ENCODE measurements around the gene IVL.

IVL gene

DNA sequence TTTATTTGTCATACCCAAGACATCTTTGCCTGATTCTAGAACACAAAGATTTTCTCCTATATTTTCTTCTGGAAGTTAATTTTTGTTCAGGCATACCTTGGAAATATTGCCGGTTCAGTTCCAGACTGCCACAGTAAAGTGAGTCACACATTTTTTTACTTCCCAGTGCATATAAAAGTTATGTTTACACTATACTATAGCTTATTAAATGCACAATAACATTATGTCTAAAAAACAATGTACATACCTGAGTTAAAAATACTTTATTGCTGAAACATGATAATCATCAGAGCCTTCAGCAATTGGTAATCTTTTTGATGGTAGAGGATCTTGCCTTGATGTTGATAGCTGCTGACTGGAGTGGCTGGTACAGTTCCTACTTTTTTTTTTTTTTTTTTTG is 20.2 kb upstream of the IVL start:
- no peak for DNase-seq

DNA sequence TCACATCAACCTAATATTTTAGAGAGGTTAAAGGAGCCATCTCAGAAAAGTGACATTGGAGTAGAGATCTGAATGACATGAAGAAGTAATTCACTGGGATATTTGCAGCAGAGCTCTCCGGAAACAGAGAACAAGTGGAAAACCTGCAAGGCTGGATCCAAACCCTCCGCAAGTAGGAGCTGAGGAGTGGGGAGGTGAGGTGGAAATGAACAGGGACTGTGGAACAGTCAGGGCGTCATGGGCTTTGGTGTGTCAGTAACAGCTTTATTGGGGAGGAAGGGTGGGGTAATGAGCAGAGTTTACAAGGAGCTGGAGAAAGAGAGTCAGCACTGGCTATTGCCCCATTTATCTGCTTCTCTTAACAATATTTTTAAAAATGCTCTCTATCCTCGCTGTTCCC is 9.3 kb upstream of the IVL start:
- no peak for DNase-seq

DNA sequence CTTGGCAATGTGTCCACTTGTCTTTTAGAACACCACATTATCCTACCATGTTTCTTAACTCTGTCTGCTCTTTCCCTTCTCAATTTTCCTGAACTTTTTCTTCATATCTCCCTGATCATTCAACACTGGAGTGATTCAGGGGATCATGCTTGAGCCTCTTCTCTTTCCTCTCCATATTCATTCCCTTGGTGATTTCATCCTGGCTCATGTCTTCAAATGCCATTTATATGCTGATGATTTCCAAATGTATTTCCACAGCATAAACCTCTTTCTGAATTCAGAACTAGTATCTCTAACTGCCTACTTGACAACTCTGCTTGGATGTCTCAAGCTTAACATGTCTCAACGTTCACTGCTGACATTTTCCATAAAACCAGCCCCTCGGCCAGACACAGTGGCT is 8.5 kb upstream of the IVL start:
- DNase-seq: no peak

DNA sequence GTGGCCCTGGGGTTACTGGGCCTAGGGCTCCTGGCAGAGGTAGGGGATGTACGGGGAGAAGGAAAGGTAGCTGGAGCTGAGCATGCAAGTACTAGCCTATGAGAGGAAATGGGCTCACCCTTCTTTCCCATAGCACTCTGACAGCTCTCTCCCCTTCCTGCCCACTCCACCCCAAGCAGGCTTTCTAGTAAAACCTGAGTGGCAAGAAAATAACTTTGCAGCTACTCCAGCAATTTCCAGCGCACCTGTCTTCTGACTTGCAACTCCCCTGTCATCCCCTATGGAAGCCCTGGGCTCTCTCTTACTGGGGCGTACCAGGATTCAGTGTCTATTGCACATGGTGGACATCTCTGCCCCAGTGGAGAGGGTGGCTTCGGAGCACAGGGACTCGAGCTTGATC is 6.7 kb upstream of the IVL start:
- DNase-seq: no peak

GRCh38 chr1:152902636-152903035 is 5.7 kb upstream of the IVL start:
- DNase-seq: no peak

- DNase-seq: no peak
Observed at GRCh38 chr1:152904688-152905440, 3.5 kb upstream of the IVL start.

- no peak for DNase-seq
Observed at GRCh38 chr1:152906023-152906565, 2.3 kb upstream of the IVL start.

- DNase-seq: no peak
Observed at GRCh38 chr1:152909206-152909605, 860 bp downstream of the IVL start.

- no peak for DNase-seq
Observed at GRCh38 chr1:152912471-152912870, 4.1 kb downstream of the IVL start.

GRCh38 chr1:152912900-152913299 is 4.6 kb downstream of the IVL start:
- DNase-seq: no peak

GRCh38 chr1:152917794-152918193 is 9.4 kb downstream of the IVL start:
- DNase-seq: no peak

GRCh38 chr1:152919071-152919470 is 10.7 kb downstream of the IVL start:
- no peak for DNase-seq

DNA sequence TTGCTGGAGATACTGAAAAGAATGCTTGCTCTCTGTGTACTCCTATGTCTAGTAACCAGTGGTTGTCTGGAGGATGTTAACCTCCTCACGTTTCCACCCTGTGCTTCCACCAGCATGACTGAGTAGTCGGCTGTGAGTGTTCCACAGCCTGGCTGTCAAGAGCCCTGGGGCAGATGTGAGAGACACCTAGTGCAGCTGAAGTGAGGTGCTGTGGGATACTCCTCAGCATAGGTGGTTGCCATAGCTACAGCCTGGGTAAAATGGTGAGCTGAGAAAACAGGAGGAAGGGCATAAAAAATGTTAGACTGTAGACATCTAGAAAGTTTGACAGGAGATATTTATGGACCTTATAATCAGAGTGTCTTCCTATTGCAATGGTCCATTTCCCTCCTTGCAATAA is 15.8 kb downstream of the IVL start:
- DNase-seq: no peak

- DNase-seq: no peak
Observed at GRCh38 chr1:152926091-152926490, 17.7 kb downstream of the IVL start.

GRCh38 chr1:152928671-152929070 is 20.3 kb downstream of the IVL start:
- DNase-seq: no peak

GRCh38 chr1:152932170-152932811 is 23.9 kb downstream of the IVL start:
- no peak for DNase-seq

DNA sequence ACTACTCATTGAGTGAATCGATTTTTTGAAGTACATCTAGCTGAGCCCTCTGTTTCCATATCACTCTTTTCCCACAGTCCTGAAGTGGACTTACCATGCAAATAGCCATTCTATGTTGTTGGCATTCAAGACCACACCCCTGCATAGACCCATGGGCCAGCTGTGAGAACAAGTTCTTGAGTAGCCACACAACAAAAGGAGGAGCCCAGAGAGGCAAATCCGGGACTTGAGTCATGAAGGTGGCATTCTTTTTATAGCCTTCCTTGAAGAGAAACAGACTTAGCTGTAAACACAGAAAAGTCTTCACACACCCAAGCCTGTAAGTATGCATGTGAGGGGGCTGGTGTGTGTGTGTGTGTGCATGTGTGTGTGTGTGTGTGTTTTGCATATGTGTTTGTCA is 24.9 kb downstream of the IVL start:
- no peak for DNase-seq

DNA sequence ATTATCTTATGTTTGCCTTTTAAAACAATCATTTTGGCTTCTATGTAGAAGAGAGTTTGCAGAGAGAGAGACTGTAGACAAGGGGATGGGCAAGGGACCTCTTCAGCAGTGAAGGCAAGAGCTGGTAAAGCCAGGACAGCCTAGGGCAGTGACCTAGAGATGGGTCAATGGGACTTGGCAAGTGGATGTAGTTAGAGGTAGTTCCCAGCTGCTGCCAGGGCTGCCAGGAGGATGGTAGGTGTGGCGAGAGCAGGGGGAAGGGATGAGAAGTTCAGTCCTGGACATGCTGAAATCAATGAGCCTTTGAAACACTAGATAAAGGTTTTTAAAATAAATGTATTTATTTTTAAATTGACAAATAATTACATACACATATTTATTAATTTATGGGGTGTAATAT is 32.3 kb downstream of the IVL start:
- DNase-seq: no peak

DNA sequence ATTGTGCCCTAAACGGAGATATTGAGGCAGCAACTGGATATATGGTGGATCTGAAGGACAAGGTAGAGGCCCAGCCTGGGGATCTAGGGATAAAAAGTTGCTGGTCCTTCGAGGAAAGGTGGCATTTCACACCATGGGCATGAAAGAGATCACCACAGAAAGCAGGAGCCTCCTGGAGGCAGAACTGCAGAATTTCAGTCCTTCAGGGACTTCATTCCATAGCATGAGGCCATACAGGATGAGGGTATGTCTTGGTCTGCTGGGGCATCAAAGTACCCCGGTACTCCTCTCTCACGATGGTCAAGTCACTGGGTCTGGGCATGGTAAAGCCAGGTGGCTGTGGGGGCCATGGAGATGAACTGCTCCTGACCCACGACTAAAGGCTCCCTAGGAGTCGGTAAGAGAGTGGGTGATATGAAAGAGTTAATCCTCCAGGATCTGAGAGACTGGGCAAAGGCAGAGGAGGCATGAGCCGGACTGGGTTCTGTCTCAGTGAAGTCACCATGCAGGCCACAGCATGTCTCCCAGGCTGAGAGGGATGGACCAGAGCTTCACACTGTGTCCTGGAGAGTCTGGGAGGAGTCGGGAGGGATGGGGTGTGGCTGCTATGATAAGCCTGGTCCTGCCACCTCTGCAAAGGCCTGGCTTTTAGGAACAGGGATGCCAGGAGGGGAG is 32.8 kb downstream of the IVL start:
- DNase-seq: no peak

- no peak for DNase-seq
Observed at GRCh38 chr1:152942161-152942560, 33.8 kb downstream of the IVL start.

DNA sequence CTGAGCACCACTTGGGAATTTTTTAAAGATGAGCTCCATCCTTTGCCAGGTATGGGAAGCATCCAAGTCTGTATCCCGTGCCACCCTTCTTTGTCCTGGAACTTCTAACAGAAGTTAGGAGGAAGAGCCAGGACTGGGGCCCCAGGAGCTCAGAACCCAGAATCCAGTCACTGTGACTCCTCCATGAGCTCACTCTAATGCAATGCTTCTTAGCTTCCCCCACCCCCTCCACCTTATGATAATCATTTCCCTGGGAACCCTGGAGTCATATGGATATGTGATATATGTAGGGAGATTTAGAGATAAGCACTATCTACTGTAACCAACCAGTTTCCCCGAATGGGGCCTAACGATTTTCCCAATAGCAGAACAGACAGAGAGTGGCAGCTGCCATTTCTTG is 37.9 kb downstream of the IVL start:
- DNase-seq: no peak

DNA sequence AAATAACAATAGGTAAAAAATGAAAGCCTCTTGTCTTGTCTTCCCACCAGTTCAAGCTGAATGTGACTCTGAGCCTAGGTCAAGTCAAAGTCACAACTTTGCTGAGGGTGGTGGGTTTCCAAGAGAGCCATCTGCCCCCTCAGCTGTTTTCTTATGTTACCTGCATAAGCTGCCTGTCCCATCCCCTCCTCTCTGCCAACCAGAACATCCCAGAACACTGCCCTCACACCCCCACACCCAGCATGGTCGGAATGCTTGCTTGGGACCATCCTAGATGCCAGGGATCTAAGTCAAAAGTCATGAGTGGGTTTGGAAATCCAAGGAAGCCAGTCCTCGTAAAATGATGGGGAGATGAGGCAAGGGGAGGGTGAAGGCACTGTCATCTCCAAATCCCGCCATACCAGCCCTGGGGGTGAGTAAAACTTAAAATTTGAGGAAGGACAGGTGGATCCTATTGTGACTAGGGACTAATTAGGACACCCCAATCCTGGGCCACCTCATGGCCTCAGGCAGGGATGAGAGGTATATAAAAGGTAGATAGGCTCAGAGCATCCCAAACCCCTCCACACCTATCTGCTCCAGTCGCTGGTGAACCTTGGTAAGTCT is 38.4 kb downstream of the IVL start, which contains the start of gene SPRR5:
TSS of gene SPRR5 (plus strand) at position 556 of the 606 bp plus-strand sequence. CDS start 1,349 bp downstream, outside the sequence.
- no peak for DNase-seq

DNA sequence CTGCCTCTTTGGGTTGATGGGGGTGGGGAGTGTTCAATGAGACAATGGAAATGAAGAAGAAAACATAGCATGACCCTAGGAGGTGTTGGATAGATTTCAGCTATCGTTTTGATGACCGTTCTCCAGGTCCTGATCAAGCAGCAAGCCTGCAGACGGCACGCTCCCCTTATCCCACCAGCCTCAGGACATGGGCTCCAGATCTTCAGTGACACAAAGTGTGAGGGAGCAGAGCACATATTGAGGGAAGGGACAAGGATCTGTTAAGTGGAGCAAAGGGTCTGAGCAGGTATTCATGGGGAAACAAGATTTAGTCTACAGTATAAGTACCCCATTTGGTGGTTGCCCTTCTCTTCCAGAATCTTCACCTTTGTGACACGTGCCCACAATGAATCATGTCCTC is 43.4 kb downstream of the IVL start:
- DNase-seq: no peak

Data from CD4-positive, alpha-beta T cell treated with Interleukin-6 for 4 hours (primary cell).